ENCODE measurements around the gene KCTD17.
A peak's percentile ranks its signal among the peaks of the same experiment; 100 is the strongest.

Gene KCTD17

DNA sequence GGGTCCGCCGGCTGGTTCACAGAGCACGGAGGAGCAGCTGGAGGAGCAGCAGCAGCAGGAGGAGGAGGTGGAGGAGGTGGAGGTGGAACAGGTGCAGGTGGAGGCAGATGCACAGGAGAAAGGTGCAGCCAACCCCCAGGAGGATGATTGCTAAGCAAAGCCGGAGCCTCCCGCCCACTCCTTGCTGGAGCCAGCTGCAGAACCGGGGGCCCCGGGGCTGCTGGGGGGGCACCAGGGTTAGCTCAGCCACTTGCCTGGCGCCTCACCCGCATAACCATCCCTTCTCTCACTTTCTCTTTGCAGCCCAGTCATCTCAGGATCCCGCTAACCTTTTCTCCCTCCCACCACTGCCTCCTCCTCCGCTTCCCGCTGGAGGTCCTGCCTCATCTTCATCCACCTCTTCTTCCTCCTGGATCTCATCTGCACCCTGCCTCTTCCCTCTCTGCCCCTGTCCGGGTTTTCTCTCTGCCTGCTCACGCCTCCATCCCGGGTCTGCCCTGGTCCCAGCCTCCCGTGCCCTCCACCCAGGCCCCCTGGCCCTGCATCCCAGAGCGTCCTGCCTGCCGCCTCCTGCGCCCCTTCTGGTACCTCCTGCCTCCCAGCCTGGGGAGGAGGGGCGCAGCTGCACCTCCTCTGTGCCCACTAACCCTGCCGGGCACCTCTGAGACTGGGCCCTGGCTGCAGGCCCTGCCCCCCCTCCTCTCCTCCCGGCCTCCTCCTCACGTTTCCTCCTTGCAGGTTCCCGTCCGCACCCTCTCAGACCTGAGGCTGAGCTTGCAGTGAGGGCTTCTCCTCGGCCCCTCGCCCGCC, 9.5 kb downstream of the KCTD17 start:
- Mint-ChIP-seq H3K9me3 (no peaks in the 10 kb centered on the region), H3K27me3 (no peaks in the 10 kb centered on the region), H3K4me1 (peaks cover 55% of the 10 kb centered on the region), H3K27ac (peak overlapping the region; percentile 69 to 95), H3K4me3 (peak overlapping the region; percentile 56 to 86)
- ATAC-seq, result peak; percentile 79
- DNase-seq, result peak; percentile 60 to 63

DNA sequence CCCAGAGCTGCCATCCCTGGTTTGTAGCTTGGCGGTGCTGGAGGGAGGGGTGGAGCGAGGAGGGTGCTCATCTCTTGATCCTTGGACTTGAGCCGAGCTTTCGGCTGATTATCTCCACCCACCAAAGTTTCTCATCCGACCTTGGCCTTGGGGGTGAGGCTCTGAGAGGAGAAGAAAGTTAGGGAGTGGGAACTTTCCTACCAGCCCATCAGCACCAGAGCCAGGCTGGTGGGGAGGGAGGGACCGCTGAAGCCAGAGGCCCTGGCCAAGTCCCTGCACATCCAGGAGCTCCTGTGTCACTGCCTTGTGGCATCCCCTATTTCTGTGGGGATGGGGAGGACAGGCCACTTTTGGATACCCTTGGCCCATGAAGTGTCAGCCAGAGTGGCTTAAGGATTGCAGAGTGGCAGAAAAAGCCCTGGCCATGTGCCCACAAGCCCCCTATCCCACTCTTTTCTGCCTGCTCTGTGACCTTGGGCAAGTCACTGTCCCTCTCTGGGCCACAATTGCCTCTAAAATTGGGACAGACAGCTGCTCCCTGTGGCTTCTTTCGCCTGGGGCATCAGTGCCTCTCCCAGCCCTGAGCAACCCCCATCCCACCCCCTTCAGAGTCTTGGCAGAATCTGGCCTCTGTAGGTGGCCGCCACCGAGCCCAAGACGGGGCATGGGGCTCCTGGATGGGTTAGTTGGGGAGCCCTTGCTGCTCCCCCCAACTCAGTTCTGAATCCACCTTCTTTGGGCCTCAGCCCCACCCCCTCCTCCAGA, 10.3 kb downstream of the KCTD17 start:
- Mint-ChIP-seq H3K4me1 (peaks cover 57% of the 10 kb centered on the region), H3K4me3 (peak overlapping the region in 1 of 2 donors; percentile 52), H3K27ac (peak overlapping the region; percentile 69 to 74), H3K27me3 (no peaks in the 10 kb centered on the region), H3K9me3 (no peaks in the 10 kb centered on the region)
- ATAC-seq, result no peak
- no peak for DNase-seq

DNA sequence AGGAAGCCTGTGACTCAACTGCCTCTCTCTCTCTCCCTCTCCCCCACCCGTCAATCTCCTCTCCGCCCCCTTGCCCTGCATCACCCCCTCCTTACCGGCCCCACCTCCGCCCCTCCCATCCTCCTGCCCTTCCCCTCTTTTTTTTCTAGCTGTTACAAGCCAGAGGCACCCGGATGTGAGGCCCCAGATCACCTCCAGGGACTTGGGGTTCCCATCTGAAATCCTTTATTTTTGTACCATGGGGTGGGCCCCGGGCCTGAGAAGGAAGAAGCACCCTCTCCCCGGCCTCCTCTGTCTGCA, 10.8 kb downstream of the KCTD17 start:
- H3K27me3 Mint-ChIP-seq, result no peaks in the 10 kb centered on the region
- no peak for ATAC-seq

DNA sequence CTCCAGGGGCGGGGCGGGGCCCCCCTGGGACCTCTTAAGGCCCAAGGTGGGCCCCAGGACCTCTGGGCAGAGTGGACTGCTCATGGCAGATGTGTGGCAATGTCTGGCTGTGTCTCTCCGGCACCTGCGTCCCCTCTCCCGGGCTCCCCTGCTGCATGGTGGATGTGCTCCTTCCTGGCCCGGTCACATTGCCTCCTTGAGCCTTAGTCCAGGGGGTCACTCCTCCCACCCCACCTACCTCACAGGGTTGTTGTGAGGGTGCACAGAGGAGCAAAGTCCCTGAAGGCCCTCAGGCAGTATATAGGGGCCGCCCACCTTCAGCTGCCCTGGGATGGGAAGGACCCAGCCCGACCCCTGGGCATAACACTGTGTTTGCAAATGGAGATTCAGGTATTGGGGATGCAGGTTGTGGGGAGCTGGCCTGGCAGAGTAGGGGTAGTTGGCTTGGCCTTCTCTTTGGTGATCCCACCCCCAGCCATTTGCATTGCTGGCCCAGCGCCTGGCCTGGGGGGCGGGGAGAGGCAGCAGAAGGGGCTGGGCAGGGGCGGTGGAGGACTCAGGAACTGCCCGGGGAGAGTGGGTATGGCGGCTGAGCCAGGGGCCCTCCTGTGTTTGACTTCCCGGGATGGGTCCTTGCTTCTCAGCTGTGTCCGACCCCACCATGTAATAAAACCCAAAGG, 11.3 kb downstream of the KCTD17 start:
- H3K27ac Mint-ChIP-seq, result no peak overlapping the region

More for the DNA sequence above, 10.8 kb downstream of the KCTD17 start:
- H3K27ac Mint-ChIP-seq, result no peak overlapping the region
- no peaks in the 10 kb centered on the region for H3K9me3 Mint-ChIP-seq
- peak overlapping the region in 1 of 2 donors; percentile 31 for H3K4me3 Mint-ChIP-seq
- DNase-seq, result no peak
- peaks cover 57% of the 10 kb centered on the region for H3K4me1 Mint-ChIP-seq

DNA sequence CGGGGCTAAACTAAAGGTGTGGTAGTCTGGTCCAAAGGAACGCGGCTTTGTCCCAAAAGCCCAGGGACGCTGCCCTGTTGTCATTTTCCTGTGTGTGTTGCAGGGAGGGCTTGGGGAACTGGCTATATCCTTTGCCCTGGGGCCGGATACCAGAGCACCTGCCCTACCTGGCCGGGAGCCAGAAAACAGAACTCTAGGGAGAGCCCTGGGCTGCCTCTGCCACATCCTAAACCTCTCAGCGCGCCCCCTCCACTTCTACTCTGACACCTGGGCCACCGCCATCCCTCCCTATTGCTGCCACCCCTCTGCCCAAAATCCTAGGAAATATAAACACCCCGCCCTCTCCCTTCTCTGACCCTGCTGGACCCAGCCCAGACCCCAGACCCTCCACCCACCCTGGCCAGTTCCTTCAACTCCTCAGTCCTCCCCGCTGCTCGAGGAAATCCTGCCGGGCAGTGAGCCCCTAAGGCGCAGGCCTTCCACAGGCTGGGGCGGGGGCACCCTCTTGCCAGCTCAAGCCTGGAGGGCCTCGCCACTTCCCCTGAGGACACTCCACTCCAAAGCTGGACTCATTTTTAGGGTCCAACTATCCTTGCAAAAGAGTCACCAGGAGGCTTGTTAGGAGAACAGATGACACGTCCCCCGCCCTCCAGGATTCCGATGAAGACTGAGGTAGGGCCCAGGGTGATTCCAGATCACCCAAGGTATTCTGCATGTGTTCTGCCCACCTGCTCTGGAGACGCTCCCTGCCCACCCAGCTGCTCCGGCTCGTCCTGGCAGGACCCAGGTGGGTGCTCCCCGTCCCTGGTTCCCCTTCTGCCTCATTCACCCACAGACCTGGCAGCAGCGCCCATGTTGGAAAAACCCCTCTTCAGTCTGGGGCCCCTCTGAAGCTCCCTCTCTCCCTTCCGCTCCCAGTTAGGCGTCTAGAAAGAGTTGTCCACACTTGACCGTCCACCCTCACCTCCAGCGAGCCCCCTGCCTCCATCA, 12.2 kb downstream of the KCTD17 start:
- ATAC-seq, result no peak
- H3K27me3 Mint-ChIP-seq, result no peaks in the 10 kb centered on the region
- no peaks in the 10 kb centered on the region for H3K9me3 Mint-ChIP-seq
- H3K4me1 Mint-ChIP-seq, result peaks cover 57% of the 10 kb centered on the region
- no peak for DNase-seq
- no peak overlapping the region for H3K4me3 Mint-ChIP-seq
- peak overlapping the region in 1 of 2 donors; percentile 91 for H3K27ac Mint-ChIP-seq

More for the DNA sequence above, 11.3 kb downstream of the KCTD17 start:
- peaks cover 57% of the 10 kb centered on the region for H3K4me1 Mint-ChIP-seq
- H3K4me3 Mint-ChIP-seq, result no peak overlapping the region
- no peaks in the 10 kb centered on the region for H3K27me3 Mint-ChIP-seq
- ATAC-seq (no peak), DNase-seq (no peak)
- no peaks in the 10 kb centered on the region for H3K9me3 Mint-ChIP-seq

DNA sequence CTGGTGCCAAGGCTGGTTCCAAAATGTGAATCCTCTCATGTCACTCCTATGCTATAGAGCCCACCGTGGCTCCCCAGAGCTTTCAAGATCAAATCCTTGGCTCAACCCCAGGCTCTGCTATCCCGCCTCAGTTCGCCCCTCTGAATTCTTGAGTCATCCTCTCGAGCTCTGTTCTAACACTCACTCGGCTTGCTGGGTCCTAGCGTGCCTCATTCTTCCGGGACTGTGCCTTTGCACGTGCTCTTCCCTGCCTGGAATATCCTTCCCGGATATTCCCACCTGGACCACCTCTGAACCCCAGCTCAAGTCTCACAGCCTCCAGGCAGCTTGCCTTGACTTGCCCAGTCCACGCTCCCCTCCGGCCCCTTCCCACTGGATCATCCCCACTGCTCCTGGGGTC, 13.0 kb downstream of the KCTD17 start:
- H3K4me3 Mint-ChIP-seq, result no peak overlapping the region
- DNase-seq (no peak), ATAC-seq (no peak)
- H3K4me1 Mint-ChIP-seq, result peaks cover 57% of the 10 kb centered on the region
- H3K27me3 Mint-ChIP-seq, result no peaks in the 10 kb centered on the region
- peak overlapping the region in 1 of 2 donors; percentile 91 for H3K27ac Mint-ChIP-seq
- no peaks in the 10 kb centered on the region for H3K9me3 Mint-ChIP-seq

DNA sequence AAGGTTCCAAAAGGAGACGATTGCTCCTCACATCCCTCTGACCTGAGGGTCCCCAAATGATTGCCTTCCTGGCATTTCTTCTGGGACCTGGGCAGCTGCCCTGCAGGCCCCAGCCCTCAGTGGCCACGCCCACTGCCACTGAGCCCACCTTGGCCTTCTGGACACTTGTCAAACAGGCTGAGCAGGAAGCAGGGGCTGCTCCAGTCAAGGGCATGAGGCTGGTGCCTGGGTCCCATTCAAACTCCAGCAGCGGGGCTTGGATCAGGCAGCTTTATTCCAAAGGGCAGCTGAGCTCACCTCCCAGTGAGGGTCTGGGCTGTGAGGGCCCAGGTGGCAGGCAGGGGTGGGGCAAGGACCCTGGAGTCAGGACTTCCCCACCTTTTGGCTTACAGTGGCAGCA, 13.6 kb downstream of the KCTD17 start:
- no peaks in the 10 kb centered on the region for H3K27me3 Mint-ChIP-seq
- no peak overlapping the region for H3K27ac Mint-ChIP-seq
- DNase-seq (no peak), ATAC-seq (no peak)
- H3K4me3 Mint-ChIP-seq, result no peak overlapping the region
- peaks cover 51% of the 10 kb centered on the region for H3K4me1 Mint-ChIP-seq
- no peaks in the 10 kb centered on the region for H3K9me3 Mint-ChIP-seq

DNA sequence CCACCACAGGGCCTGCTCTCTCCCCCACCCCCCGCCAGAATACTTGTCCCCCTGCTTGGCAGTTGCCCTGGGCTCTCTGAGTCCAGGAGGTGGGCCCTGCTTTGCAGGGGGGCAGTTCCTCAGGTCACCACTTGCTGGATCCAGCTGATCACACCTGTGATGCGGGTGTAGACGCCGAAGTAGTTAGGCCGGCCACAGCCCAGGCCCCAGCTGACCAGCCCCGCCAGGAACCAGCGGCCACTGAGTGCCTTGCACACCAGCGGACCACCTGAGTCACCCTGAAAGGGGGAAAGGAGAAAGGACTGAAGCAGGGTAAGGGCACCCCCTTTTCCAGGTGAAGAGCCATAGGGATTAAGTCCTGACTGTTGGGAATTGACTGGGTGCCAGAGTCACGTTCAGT, 14.4 kb downstream of the KCTD17 start:
- H3K27ac Mint-ChIP-seq, result no peak overlapping the region
- DNase-seq (no peak), ATAC-seq (no peak)
- no peaks in the 10 kb centered on the region for H3K9me3 Mint-ChIP-seq
- peaks cover 43% of the 10 kb centered on the region for H3K4me1 Mint-ChIP-seq
- no peaks in the 10 kb centered on the region for H3K27me3 Mint-ChIP-seq
- no peak overlapping the region for H3K4me3 Mint-ChIP-seq

DNA sequence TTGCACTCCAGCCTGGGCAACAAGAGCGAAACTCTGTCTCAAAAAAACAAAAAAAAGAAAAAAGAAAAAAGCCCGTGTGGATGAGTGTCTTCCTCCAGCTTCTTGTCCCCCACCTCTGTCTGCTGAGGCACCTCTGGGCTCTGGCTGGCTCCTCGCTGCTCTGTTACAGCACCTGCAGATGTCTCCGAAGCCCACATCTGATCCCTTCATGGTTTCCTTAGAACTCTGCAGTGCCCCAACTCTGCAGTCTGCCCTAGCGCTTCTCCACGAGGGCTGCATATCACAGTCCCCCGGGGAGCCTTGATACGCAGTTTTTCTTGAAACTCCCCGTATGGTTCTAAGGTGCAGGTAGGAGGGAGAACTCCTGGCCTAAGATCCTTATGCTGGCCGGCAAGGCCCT, 15.9 kb downstream of the KCTD17 start:
- Mint-ChIP-seq H3K4me3 (no peak overlapping the region), H3K27ac (no peak overlapping the region), H3K4me1 (peaks cover 28% of the 10 kb centered on the region), H3K9me3 (no peaks in the 10 kb centered on the region), H3K27me3 (no peaks in the 10 kb centered on the region)
- no peak for DNase-seq
- ATAC-seq, result no peak

DNA sequence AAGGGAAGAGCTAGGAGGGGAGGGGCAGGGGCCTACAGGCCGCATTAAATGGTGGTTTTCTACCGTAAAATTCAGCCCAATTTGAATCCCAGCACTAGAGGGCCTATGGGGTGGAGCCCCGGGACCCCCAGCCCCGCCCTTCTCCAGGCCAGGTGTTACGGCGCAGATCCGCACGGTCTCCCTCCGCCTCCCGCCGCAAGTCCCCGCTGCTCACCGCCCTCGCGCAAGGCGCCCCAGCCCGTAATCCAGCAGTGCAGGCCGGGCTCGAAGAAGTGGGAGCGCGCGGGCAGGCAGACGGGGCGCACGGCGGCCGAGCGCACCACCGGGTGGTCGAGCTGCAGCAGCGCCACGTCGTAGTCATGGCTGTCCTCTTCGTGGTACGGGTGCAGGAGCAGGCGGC, 17.3 kb downstream of the KCTD17 start:
- Mint-ChIP-seq H3K9me3 (no peaks in the 10 kb centered on the region), H3K4me3 (no peak overlapping the region), H3K4me1 (peaks cover 14% of the 10 kb centered on the region), H3K27me3 (no peaks in the 10 kb centered on the region), H3K27ac (no peak overlapping the region)
- DNase-seq, result no peak
- ATAC-seq, result peak; percentile 29

DNA sequence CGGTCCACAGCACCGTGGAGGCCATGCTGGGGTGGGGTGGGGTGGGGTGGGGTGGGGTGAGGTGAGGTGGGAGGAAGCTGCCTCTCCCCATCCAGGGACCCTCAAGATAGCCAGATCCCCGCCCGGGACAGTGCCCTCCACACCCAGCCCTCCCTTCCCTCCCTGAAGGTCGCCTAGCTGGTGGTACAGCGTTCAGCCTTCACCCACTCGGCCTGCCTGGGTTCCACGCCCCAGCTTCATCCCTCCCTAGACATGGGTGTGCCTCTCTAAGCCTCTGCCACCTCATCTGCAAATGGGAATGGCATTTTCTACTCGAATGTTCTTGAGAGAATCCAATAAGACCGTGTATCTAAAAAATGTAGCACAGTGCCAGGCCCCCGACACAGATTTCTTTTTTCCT, 17.8 kb downstream of the KCTD17 start:
- DNase-seq, result no peak
- Mint-ChIP-seq H3K27ac (no peak overlapping the region), H3K9me3 (no peaks in the 10 kb centered on the region), H3K4me1 (peaks cover 9% of the 10 kb centered on the region), H3K4me3 (no peak overlapping the region), H3K27me3 (no peaks in the 10 kb centered on the region)
- peak; percentile 19 for ATAC-seq

DNA sequence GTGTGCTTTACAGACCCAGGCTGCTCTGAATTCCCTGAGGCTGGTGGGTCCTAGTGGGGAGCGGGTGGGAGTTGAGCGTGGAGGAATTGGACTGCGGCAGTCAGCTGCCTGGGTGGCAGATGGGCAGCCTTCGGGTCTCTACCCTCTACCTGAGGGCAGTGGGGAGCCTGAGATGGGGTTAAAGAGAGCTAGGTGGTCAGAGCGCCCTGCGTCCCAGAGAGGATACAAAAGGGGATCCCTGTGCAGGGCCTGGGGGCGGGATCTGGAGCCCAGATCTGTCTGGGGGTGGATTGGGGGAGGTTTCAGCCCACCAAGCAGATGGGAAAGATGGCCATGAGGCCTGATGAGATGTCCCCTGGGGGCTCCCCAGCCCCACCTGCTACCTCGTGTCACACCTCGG, 18.2 kb downstream of the KCTD17 start:
- H3K4me3 Mint-ChIP-seq, result no peak overlapping the region
- H3K27me3 Mint-ChIP-seq, result no peaks in the 10 kb centered on the region

DNA sequence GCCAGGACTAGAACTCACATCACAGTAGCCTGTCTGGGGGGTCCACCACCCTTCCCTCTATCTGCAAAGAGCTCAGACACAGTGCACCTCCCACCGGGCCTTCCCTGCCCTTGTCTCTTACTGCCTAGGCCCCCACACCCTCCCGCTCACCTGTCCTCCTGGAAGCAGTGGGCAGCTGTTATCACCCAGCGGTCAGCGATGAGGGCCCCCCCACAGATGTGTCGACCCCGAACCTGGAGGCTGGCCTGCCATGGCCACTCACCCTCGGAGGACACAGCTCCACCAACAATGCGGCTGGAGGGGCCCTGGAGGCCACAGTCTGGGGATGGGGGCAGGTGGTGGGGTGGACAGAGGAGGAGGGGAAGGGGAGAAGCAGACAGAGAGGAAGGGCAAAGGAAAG, 18.8 kb downstream of the KCTD17 start:
- DNase-seq, result no peak
- Mint-ChIP-seq H3K9me3 (no peaks in the 10 kb centered on the region), H3K4me1 (peaks cover 5% of the 10 kb centered on the region), H3K27ac (no peak overlapping the region), H3K4me3 (no peak overlapping the region), H3K27me3 (no peaks in the 10 kb centered on the region)
- ATAC-seq, result no peak

More for the DNA sequence above, 18.2 kb downstream of the KCTD17 start:
- no peak overlapping the region for H3K27ac Mint-ChIP-seq
- H3K4me1 Mint-ChIP-seq, result peaks cover 5% of the 10 kb centered on the region
- H3K9me3 Mint-ChIP-seq, result no peaks in the 10 kb centered on the region
- no peak for ATAC-seq
- no peak for DNase-seq

DNA sequence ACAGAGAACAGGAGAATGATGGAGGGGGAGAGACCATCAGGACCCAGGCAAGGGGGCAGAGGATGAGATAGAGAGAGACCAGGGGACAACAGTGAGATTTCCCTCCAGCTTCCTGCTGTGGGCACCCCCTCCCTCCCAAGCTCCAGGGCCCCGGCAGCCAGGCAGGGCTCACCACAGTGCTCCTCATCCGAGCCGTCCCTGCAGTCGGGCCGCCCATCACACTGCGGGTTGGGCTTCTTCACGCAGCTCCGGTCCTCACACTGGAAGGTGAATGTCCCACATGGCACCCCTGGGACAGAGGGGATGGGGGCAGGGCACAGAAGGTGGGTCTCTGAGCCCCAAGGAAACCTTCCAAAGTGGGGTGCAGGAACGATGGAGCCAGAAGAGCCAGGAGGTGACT, 19.2 kb downstream of the KCTD17 start:
- no peak for DNase-seq
- Mint-ChIP-seq H3K4me3 (no peak overlapping the region), H3K9me3 (no peaks in the 10 kb centered on the region), H3K27me3 (no peaks in the 10 kb centered on the region), H3K27ac (no peak overlapping the region), H3K4me1 (peaks cover 9% of the 10 kb centered on the region)
- ATAC-seq, result no peak

All from stimulated activated naive CD8-positive, alpha-beta T cell treated with anti-CD3 and anti-CD28 coated beads, Interleukin-15, amount 100 ng/mL, for 72 hours (primary cell).